Peyer's patch (tissue), 4 donors: ENCODE data around the gene SRXN1. TPM values are rescaled to one million over a fixed set of nuclear protein-coding genes. Genes with fewer than 3 reads are reported as not detected.

Source experiments
- DNase-seq, 3 donors: peaks; one replicate each; pipeline ENCODE4 v3.0.0-alpha.2; 2017 to 2019
- H3K27ac ChIP-seq, 4 donors: fragments of 200-600 bp; sonication (generic); one replicate each; pipeline ENCODE4 v1.5.1; 2016 to 2019
- H3K27me3 ChIP-seq, 2 donors: fragments of 200-600 bp; sonication (generic); one replicate each; pipeline ENCODE4 v1.5.1; 2019
- H3K36me3 ChIP-seq, 3 donors: fragments of 200-600 bp; sonication (generic); one replicate each; pipeline ENCODE4 v1.5.1; 2016 to 2019
- H3K4me1 ChIP-seq, 4 donors: fragments of 200-600 bp; sonication (generic); one replicate each; pipeline ENCODE4 v1.5.1; 2016 to 2019
- H3K4me3 ChIP-seq, 4 donors: fragments of 200-600 bp; sonication (generic); 1 replicate in 3 of 4; 2 replicates in 1 of 4; pipeline ENCODE4 v1.5.1; 2016 to 2019; ENCODE audit warnings: mild to moderate bottlenecking in 1 of 4
- H3K9me3 ChIP-seq, 4 donors: fragments of 200-600 bp; sonication (generic); one replicate each; pipeline ENCODE4 v1.5.1; 2016 to 2019; ENCODE audit warnings: mild to moderate bottlenecking in 1 of 4
- CTCF ChIP-seq, 6 experiments: fragments of 450-650 bp in 4 of 6; fragments of 200-600 bp in 2 of 6; sonication (generic) in 1 of 6; IDR thresholded peaks; one replicate each; pipeline ENCODE4 v1.5.1; 2017 to 2019; ENCODE audit warnings: antibody characterized with exemption in 6 of 6, mild to moderate bottlenecking in 3 of 6, moderate library complexity in 1 of 6
- POLR2A ChIP-seq, 2 donors: fragments of 450-650 bp; IDR thresholded peaks; one replicate each; pipeline ENCODE4 v1.5.1; 2017; ENCODE audit warnings: antibody characterized with exemption in 2 of 2, mild to moderate bottlenecking in 2 of 2, moderate library complexity in 2 of 2
- total RNA-seq, 4 donors: library from RNA; depleted of rRNA; stranded (reverse); fragments of >200 nt; gene quantifications; one replicate each; pipeline ENCODE4 v1.1.0, GENCODE V29; 2016

Gene SRXN1
- total RNA-seq, 4 donors from 2014 or later, result 15.0 to 83.0 (median 29.9) TPM

DNA sequence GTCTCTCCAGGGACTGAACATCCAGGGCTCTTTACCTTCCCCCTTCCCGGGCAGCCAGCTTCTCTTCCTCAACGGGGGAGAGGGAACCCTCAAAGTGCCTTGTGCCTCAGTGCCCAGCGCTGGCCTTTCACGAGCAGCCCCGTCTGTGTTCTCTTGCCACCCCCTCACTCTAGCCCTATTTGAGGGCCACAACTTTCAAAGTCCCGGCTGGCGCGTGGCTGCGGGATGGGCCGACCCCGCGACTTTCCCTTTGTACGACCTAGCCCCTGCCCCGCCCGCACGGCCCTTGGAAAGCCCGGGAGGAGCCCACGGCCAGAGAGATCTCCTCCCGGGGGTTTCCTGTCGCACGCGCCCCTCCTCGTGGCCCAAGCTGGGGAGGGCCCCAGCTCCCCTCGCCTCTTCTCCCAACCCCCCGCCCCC, 22.0 kb upstream of the SRXN1 start:
- H3K4me1 ChIP-seq, result peaks cover 0 to 14% (median 8%) of the 10 kb centered on the region in 4 donors
- H3K27ac ChIP-seq, result no peak overlapping the region
- TF ChIP-seq CTCF (IDR thresholded peaks at IDR 0.05) (no peak), POLR2A (IDR thresholded peaks at IDR 0.05) (no peak)
- H3K9me3 ChIP-seq, result no peaks in the 10 kb centered on the region
- DNase-seq, result no peak
- peaks cover 0 to 15% of the 10 kb centered on the region in 2 donors for H3K27me3 ChIP-seq
- H3K36me3 ChIP-seq, result no peaks in the 10 kb centered on the region
- no peak overlapping the region for H3K4me3 ChIP-seq

DNA sequence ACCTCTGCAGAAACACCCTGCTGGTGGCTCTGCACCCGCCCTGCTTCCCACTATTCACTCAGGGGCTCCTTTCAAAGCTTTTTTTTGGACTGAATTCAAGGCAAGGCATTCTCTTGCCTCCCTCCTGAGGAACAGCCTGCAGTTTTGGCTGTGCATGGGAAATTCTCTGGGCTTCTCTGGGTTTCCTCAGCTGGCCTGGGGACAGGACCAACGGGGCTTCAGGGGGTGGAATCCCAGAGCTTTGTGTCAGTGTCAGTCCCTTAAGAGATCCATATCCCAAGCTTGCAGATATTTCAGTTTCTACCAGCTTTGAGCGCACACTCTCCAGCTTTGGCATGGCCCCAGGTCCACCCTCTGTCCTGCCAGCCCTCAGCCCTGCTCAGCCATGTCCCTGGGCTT, 20.6 kb upstream of the SRXN1 start:
- H3K4me3 ChIP-seq, result no peak overlapping the region
- peaks cover 0 to 15% of the 10 kb centered on the region in 2 donors for H3K27me3 ChIP-seq
- DNase-seq, result no peak
- peaks cover 0 to 14% (median 8%) of the 10 kb centered on the region in 4 donors for H3K4me1 ChIP-seq
- TF ChIP-seq CTCF (IDR thresholded peaks at IDR 0.05), result no peak
- no peak for TF ChIP-seq POLR2A (IDR thresholded peaks at IDR 0.05)
- H3K27ac ChIP-seq, result no peak overlapping the region
- no peaks in the 10 kb centered on the region for H3K36me3 ChIP-seq
- no peaks in the 10 kb centered on the region for H3K9me3 ChIP-seq

GRCh38 chr20:672963-673602, 20.1 kb upstream of the SRXN1 start:
- H3K27ac ChIP-seq, result no peak overlapping the region
- H3K4me3 ChIP-seq, result no peak overlapping the region
- no peaks in the 10 kb centered on the region for H3K9me3 ChIP-seq
- H3K27me3 ChIP-seq, result peaks cover 0 to 15% of the 10 kb centered on the region in 2 donors
- no peak for DNase-seq
- no peaks in the 10 kb centered on the region for H3K36me3 ChIP-seq
- TF ChIP-seq CTCF (IDR thresholded peaks at IDR 0.05), result peak in 2 of 6 experiments; percentile 8 to 12
- no peak for TF ChIP-seq POLR2A (IDR thresholded peaks at IDR 0.05)
- H3K4me1 ChIP-seq, result peaks cover 0 to 14% (median 8%) of the 10 kb centered on the region in 4 donors

GRCh38 chr20:671252-672030, 18.4 kb upstream of the SRXN1 start:
- H3K4me1 ChIP-seq, result peaks cover 0 to 14% (median 5%) of the 10 kb centered on the region in 4 donors

DNA sequence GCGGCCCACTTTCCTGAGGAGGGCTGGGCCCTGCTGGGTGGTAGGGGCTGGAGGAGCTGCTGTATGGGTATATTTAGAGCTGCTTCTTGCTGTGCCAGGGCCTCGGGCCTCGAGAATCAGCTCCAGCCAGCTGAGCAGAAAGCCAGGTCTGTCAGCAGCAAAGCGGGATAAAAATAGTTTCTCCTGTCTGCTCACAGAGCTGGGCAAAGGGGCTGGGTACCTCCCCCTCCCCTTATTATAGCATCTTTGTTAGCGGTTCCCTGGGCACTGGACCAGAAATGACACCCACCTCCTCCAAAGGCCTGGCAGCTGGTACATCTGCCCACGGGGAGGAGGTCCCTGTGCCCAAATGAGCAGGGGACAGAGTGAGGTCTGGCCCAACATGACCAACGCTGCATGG, 16.6 kb upstream of the SRXN1 start:
- no peak overlapping the region for H3K4me3 ChIP-seq
- no peaks in the 10 kb centered on the region for H3K9me3 ChIP-seq
- no peaks in the 10 kb centered on the region for H3K36me3 ChIP-seq
- no peak overlapping the region for H3K27ac ChIP-seq
- no peak for DNase-seq
- peaks cover 0 to 1% of the 10 kb centered on the region in 2 donors for H3K27me3 ChIP-seq
- TF ChIP-seq CTCF (IDR thresholded peaks at IDR 0.05), result no peak
- TF ChIP-seq POLR2A (IDR thresholded peaks at IDR 0.05), result no peak
- H3K4me1 ChIP-seq, result no peaks in the 10 kb centered on the region

More at GRCh38 chr20:671252-672030, 18.4 kb upstream of the SRXN1 start:
- no peak for DNase-seq
- H3K36me3 ChIP-seq, result no peaks in the 10 kb centered on the region
- TF ChIP-seq POLR2A (IDR thresholded peaks at IDR 0.05), result no peak
- no peak for TF ChIP-seq CTCF (IDR thresholded peaks at IDR 0.05)
- H3K4me3 ChIP-seq, result no peak overlapping the region
- H3K9me3 ChIP-seq, result no peaks in the 10 kb centered on the region
- H3K27me3 ChIP-seq, result peaks cover 0 to 10% of the 10 kb centered on the region in 2 donors
- H3K27ac ChIP-seq, result no peak overlapping the region
